H9 (cell line): ENCODE results near the gene PUM2. TPM values are rescaled to one million over a fixed set of nuclear protein-coding genes. Genes with fewer than 3 reads are reported as not detected.

Source experiments
- DNase-seq: peaks from one replicate; pipeline ENCODE4 v3.0.0-alpha.2; 2017
- H2AFZ ChIP-seq: one replicate; pipeline ENCODE4 v1.6.1; 2013; ENCODE audit warnings: mild to moderate bottlenecking, low read length, control low read depth, moderate library complexity
- H2AK5ac ChIP-seq: 2 replicates; pipeline ENCODE4 v1.6.1; 2013; ENCODE audit warnings: low read length, control low read depth, mixed read lengths; ENCODE audit not compliant: insufficient read length
- H2BK120ac ChIP-seq: one replicate; pipeline ENCODE4 v1.6.1; 2013; ENCODE audit warnings: low read depth, mild to moderate bottlenecking, low read length, control low read depth, inconsistent platforms; ENCODE audit not compliant: poor library complexity, severe bottlenecking
- H2BK12ac ChIP-seq: 2 replicates; pipeline ENCODE4 v1.6.1; 2013; ENCODE audit warnings: low read length, control low read depth, mixed read lengths, low read depth; ENCODE audit not compliant: insufficient read length
- H2BK15ac ChIP-seq: 2 replicates; pipeline ENCODE4 v1.6.1; 2013; ENCODE audit warnings: low read depth, low read length, control low read depth
- H2BK20ac ChIP-seq: one replicate; pipeline ENCODE4 v1.6.1; 2013; ENCODE audit warnings: low read depth, mild to moderate bottlenecking, low read length, control low read depth, inconsistent platforms; ENCODE audit not compliant: poor library complexity, severe bottlenecking
- H2BK5ac ChIP-seq: 2 replicates; pipeline ENCODE4 v1.6.1; 2013; ENCODE audit warnings: low read length, control low read depth, mixed read lengths; ENCODE audit not compliant: insufficient read length
- H3K14ac ChIP-seq: 2 replicates; pipeline ENCODE4 v1.6.1; 2013; ENCODE audit warnings: low read length, control low read depth; ENCODE audit not compliant: insufficient read depth
- H3K18ac ChIP-seq: 2 replicates; pipeline ENCODE4 v1.6.1; 2013; ENCODE audit warnings: low read depth, mild to moderate bottlenecking, mixed read lengths, low read length, control low read depth; ENCODE audit not compliant: insufficient read length
- H3K23ac ChIP-seq: 2 replicates; pipeline ENCODE4 v1.6.1; 2013; ENCODE audit warnings: low read length, control low read depth, mixed read lengths, low read depth; ENCODE audit not compliant: insufficient read length
- H3K23me2 ChIP-seq: 2 replicates; pipeline ENCODE4 v1.6.1; 2013; ENCODE audit warnings: low read depth, mild to moderate bottlenecking, mixed read lengths, low read length, control low read depth; ENCODE audit not compliant: insufficient read length, poor library complexity, severe bottlenecking
- H3K27ac ChIP-seq: 2 replicates; pipeline ENCODE4 v1.5.1; 2013; ENCODE audit warnings: low read length, control low read depth, mixed read lengths, low read depth; ENCODE audit not compliant: insufficient read length
- H3K27me3 ChIP-seq: 2 replicates; pipeline ENCODE4 v1.6.1; 2013; ENCODE audit warnings: low read length, control low read depth, inconsistent platforms; ENCODE audit not compliant: insufficient read depth
- H3K4ac ChIP-seq: 2 replicates; pipeline ENCODE4 v1.6.1; 2013; ENCODE audit warnings: low read depth, mild to moderate bottlenecking, control low read depth, inconsistent platforms, low read length, moderate library complexity
- H3K4me1 ChIP-seq: 2 replicates; pipeline ENCODE4 v1.6.1; 2013; ENCODE audit warnings: low read length, control low read depth, inconsistent platforms; ENCODE audit not compliant: insufficient read depth
- H3K4me2 ChIP-seq: 2 replicates; pipeline ENCODE4 v1.6.1; 2013; ENCODE audit warnings: low read length, control low read depth, mixed read lengths; ENCODE audit not compliant: insufficient read length, insufficient read depth
- H3K56ac ChIP-seq: 2 replicates; pipeline ENCODE4 v1.6.1; 2013; ENCODE audit warnings: low read depth, mild to moderate bottlenecking, mixed read lengths, low read length, control low read depth; ENCODE audit not compliant: insufficient read length
- H3K79me1 ChIP-seq: 2 replicates; pipeline ENCODE4 v1.6.1; 2013; ENCODE audit warnings: low read depth, mild to moderate bottlenecking, moderate library complexity, low read length, control low read depth, inconsistent platforms; ENCODE audit not compliant: insufficient read depth, poor library complexity, severe bottlenecking
- H3K79me2 ChIP-seq: 2 replicates; pipeline ENCODE4 v1.6.1; 2013; ENCODE audit warnings: low read length, control low read depth, inconsistent platforms; ENCODE audit not compliant: insufficient read depth
- H3K9ac ChIP-seq: 2 replicates; pipeline ENCODE4 v1.6.1; 2013; ENCODE audit warnings: low read length, control low read depth, mixed read lengths; ENCODE audit not compliant: insufficient read length; ENCODE audit errors: extremely low read depth
- H3K9me3 ChIP-seq: one replicate; pipeline ENCODE4 v1.6.1; 2013; ENCODE audit warnings: low read depth, low read length, inconsistent platforms; ENCODE audit not compliant: control insufficient read depth
- H3T11ph ChIP-seq: one replicate; pipeline ENCODE4 v1.6.1; 2013; ENCODE audit warnings: mild to moderate bottlenecking, low read length, control low read depth, inconsistent platforms
- H4K20me1 ChIP-seq: one replicate; pipeline ENCODE4 v1.6.1; 2013; ENCODE audit not compliant: control insufficient read depth, insufficient read length, insufficient read depth
- H4K5ac ChIP-seq: 2 replicates; pipeline ENCODE4 v1.6.1; 2013; ENCODE audit warnings: low read depth, mild to moderate bottlenecking, mixed read lengths, low read length, control low read depth; ENCODE audit not compliant: insufficient read length
- H4K8ac ChIP-seq: replicated peaks from 2 replicates; pipeline ENCODE4 v1.6.1; 2013; ENCODE audit warnings: low read length, control low read depth, mixed read lengths, low read depth; ENCODE audit not compliant: insufficient read length
- H4K91ac ChIP-seq: 2 replicates; pipeline ENCODE4 v1.6.1; 2013; ENCODE audit warnings: low read depth, mild to moderate bottlenecking, moderate library complexity, mixed read lengths, low read length, control low read depth; ENCODE audit not compliant: insufficient read length
- H3K27ac Mint-ChIP-seq, 3 experiments: 2 replicates in 2 of 3; 3 replicates in 1 of 3; pipeline ENCODE4 v1.8.0; 2020 to 2021; ENCODE audit warnings: mixed read lengths in 3 of 3, mild to moderate bottlenecking in 1 of 3, moderate library complexity in 1 of 3
- H3K27me3 Mint-ChIP-seq: 2 replicates; pipeline ENCODE4 v1.8.0; 2021; ENCODE audit warnings: low read depth, mild to moderate bottlenecking, moderate library complexity, mixed read lengths
- H3K36me3 Mint-ChIP-seq, 3 experiments: 2 replicates in 2 of 3; 3 replicates in 1 of 3; pipeline ENCODE4 v1.8.0; 2020 to 2021; ENCODE audit warnings: low read depth in 3 of 3, mixed read lengths in 3 of 3; ENCODE audit not compliant: insufficient read depth in 1 of 3
- H3K4me1 Mint-ChIP-seq, 2 experiments: 2 replicates each; pipeline ENCODE4 v1.8.0; 2020; ENCODE audit warnings: mixed read lengths in 2 of 2
- H3K4me3 Mint-ChIP-seq, 2 experiments: 2 replicates in 1 of 2; 3 replicates in 1 of 2; pipeline ENCODE4 v1.8.0; 2020 to 2021; ENCODE audit warnings: mild to moderate bottlenecking in 2 of 2, mixed read lengths in 2 of 2, moderate library complexity in 1 of 2
- H3K9me3 Mint-ChIP-seq, 2 experiments: 2 replicates in 1 of 2; 3 replicates in 1 of 2; pipeline ENCODE4 v1.8.0; 2020; ENCODE audit warnings: mild to moderate bottlenecking in 2 of 2, mixed read lengths in 2 of 2, moderate library complexity in 1 of 2
- WGBS: extraction: QIAGEN DNeasy Blood & Tissue Kit; methylation state at CpG from one replicate; pipeline ENCODE4 v1.1.7; 2013; ENCODE audit warnings: missing lambda C conversion rate, low lambda C conversion rate, mixed read lengths; ENCODE audit not compliant: insufficient read length; ENCODE audit errors: extremely low coverage; 5-methylcytosine and 5-hydroxymethylcytosine counted together
- total RNA-seq: library from RNA; stranded (reverse); gene quantifications from 2 replicates; pipeline ENCODE4 v1.2.1, GENCODE V29; 2021
- TF ChIP-seq, protein P1 (sequence below): fragments of 200-600 bp; sonication (generic); conservative IDR thresholded peaks from 3 replicates; pipeline ENCODE4 v1.8.0; 2021; ENCODE audit warnings: antibody characterized with exemption, mild to moderate bottlenecking

PUM2 gene
- total RNA-seq, 1 experiment from 2014 or later: 96.6 TPM

DNA sequence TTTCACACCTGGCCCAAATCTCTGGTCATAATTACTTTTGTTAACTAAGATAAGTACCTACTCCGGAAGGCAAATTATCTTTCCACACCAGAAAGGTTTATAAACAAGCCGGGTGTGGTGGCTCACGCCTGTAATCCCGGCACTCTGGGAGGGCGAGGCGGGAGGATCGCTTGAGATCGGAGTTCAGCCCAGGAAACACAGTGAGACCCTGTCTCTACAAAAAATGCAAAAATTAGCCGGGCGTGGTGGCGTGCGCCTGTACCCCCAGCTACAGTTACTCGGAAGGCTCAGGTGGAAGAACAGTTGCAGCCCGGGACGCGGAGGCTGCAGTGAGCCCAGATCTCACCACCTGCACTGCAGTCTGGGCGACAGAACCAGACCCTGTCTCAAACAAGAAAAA, 2.1 kb downstream of the PUM2 start:
- Mint-ChIP-seq H3K27ac (peak overlapping the region in 2 of 3 experiments; percentile 57 to 85; a peak in 3 of 7 replicates), H3K27me3 (no peaks in the 10 kb centered on the region), H3K4me3 (peak overlapping the region in 1 of 2 experiments; percentile 97; a peak in 4 of 5 replicates), H3K36me3 (peaks cover 7 to 14% (median 7%) of the 10 kb centered on the region in 3 experiments; a peak in 6 of 7 replicates), H3K9me3 (no peaks in the 10 kb centered on the region), H3K4me1 (peaks cover 33 to 41% of the 10 kb centered on the region in 2 experiments)
- Histone ChIP-seq H3K4me1 (peaks cover 2% of the 10 kb centered on the region), H4K91ac (no peak overlapping the region), H4K8ac (no peak overlapping the region), H3K18ac (no peak overlapping the region), H2BK12ac (no peak overlapping the region), H3K4me2 (peak overlapping the region; percentile 88), H3K27ac (no peak overlapping the region), H3K14ac (no peak overlapping the region), H4K5ac (no peak overlapping the region), H3K4ac (no peak overlapping the region), H3K27me3 (no peaks in the 10 kb centered on the region), H3K23me2 (peaks cover 7% of the 10 kb centered on the region), H2BK20ac (no peak overlapping the region), H3K79me1 (no peaks in the 10 kb centered on the region), H3K56ac (no peak overlapping the region), H2AFZ (no peak overlapping the region), H2BK5ac (no peak overlapping the region), H3K23ac (no peak overlapping the region), H2BK120ac (no peak overlapping the region), H4K20me1 (no peaks in the 10 kb centered on the region), H3K9me3 (no peaks in the 10 kb centered on the region), H2BK15ac (no peak overlapping the region), H3K9ac (no peak overlapping the region), H2AK5ac (no peak overlapping the region), H3K79me2 (peaks cover 57% of the 10 kb centered on the region), H3T11ph (no peak overlapping the region)
- WGBS: no CpG with 5 or more reads among the region's 17 CpGs
- DNase-seq: no peak
- TF ChIP-seq, protein P1, sequence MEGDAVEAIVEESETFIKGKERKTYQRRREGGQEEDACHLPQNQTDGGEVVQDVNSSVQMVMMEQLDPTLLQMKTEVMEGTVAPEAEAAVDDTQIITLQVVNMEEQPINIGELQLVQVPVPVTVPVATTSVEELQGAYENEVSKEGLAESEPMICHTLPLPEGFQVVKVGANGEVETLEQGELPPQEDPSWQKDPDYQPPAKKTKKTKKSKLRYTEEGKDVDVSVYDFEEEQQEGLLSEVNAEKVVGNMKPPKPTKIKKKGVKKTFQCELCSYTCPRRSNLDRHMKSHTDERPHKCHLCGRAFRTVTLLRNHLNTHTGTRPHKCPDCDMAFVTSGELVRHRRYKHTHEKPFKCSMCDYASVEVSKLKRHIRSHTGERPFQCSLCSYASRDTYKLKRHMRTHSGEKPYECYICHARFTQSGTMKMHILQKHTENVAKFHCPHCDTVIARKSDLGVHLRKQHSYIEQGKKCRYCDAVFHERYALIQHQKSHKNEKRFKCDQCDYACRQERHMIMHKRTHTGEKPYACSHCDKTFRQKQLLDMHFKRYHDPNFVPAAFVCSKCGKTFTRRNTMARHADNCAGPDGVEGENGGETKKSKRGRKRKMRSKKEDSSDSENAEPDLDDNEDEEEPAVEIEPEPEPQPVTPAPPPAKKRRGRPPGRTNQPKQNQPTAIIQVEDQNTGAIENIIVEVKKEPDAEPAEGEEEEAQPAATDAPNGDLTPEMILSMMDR: no peak
